ENCODE results near the gene CFAP100. TPM values are rescaled to one million over a fixed set of nuclear protein-coding genes. Genes with fewer than 3 reads are reported as not detected.

The CFAP100 gene
- total RNA-seq, 1 experiment from 2014 or later = not detected

DNA sequence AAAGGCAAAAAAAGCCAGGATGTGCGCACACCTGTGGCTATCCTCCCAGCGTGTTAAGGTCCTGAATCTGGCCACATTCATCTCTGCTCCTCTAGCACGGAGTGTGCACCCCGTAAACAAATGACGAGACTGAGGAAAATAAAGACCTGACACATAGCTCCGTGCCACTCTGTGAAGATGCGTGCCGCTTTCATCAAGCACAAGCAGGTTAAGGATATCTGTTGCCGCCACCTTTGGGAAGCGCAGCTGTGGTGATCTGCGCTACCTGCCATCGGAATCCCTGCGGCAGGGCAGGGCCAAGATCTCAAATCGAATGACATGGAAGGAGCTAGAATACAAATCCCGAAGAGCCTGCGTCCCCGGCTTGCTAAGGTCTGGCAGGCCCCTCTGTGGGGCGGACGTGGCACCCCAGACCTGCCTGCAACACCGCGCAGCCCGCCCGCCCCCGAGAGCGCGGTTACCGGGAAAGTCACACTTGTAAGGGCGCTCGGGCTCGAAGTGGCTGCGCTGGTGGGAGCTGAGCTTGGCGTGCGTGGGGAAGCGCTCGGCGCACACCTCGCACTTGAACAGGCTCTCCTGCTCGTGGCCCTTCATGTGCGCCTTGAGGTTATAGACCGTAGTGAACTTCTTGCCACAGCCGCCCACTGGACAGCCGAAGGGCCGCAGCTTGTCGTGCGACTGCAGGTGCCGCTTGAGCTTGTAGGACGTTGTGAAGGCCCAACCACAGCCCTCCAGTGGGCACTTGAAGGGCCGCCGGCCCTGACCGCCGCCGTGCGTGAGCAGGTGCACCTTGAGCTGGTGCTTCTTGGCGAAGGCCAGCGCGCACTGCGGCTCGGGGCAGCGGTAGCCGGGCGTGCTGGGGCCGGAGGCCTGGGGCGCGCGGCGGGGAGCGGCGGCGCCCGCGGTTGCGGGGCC lies 80.0 kb downstream of the CFAP100 start:
- Histone ChIP-seq H3K9ac (ENCODE audit: low read length) (peak overlapping the region; percentile 75), H3K27me3 (ENCODE audit: insufficient read depth, low read length) (no peaks in the 10 kb centered on the region), H3K36me3 (ENCODE audit: control insufficient read depth in 1 of 2, insufficient read depth in 2 of 2, low read length in 2 of 2) (peaks cover 15 to 22% of the 10 kb centered on the region in 2 experiments), H3K9me3 (ENCODE audit: control insufficient read depth in 1 of 2, insufficient read depth in 1 of 2, low read depth in 1 of 2, low read length in 2 of 2) (no peaks in the 10 kb centered on the region), H3K4me3 (replicated peaks in 1 of 2; ENCODE audit: low read depth in 1 of 2, low read length in 2 of 2) (peak overlapping the region; percentile 69 to 80), H2AFZ (ENCODE audit: low read depth, low read length, poor library complexity, severe bottlenecking) (no peak overlapping the region), H3K79me2 (ENCODE audit: insufficient read depth, low read length) (peaks cover 52% of the 10 kb centered on the region), H3K4me1 (ENCODE audit: control insufficient read depth in 1 of 2, insufficient read depth in 2 of 2, low read length in 2 of 2) (peaks cover 12 to 35% of the 10 kb centered on the region in 2 experiments), H3K9me2 (ENCODE audit: insufficient read depth) (no peaks in the 10 kb centered on the region), H3K4me2 (ENCODE audit: low read length) (peak overlapping the region; percentile 95), H3K27ac (ENCODE audit: low read depth, low read length) (peak overlapping the region; percentile 92), H4K20me1 (ENCODE audit: insufficient read depth) (0 out of 2 replicates have a peak, but pooled peaks cover 6% of the 10 kb centered on the region)
- DNase-seq (ENCODE audit: low read depth, low spot score) = peak; percentile 16
- POLR2A ChIA-PET = interaction anchor here (0.8 kb wide), 1 partner anchor 208 kb away, joined by 3 read pairs; no protein-coding TSS in a partner anchor
- TF ChIP-seq POLR2A (IDR thresholded peaks at IDR 0.05; ENCODE audit: borderline replicate concordance, extremely low read depth, insufficient read depth, insufficient read length) = no peak
- TF ChIP-seq ZFX (IDR thresholded peaks at IDR 0.05) = no peak; the same call in 1 of the 2 replicates
- no peak for TF ChIP-seq SP1 (IDR thresholded peaks at IDR 0.05; ENCODE audit: low read depth)
- no peak for TF ChIP-seq SIN3A (IDR thresholded peaks at IDR 0.05; ENCODE audit: low read depth)
- TF ChIP-seq JUND (IDR thresholded peaks at IDR 0.05) = no peak
- peak; percentile 11 for ATAC-seq
- intact Hi-C loops (cut with micrococcal nuclease) = loop anchor here (10.0 kb wide), 1 partner anchor 220 kb away; no protein-coding TSS in a partner anchor
- BruUV-seq (replicated peaks) = no TSS peak
- CTCF ChIA-PET = interaction anchor here (0.6 to 1.4 kb wide), 3 partner anchors 16 to 340 kb away, joined by 3 to 5 read pairs (median 3); no protein-coding TSS in a partner anchor
- RAD21 ChIA-PET (ENCODE audit: low non-redundant PET in 1 of 2, low total read pairs in 2 of 2, uncharacterized antibody in 2 of 2, unreplicated experiment in 2 of 2) = interaction anchor here in 1 of 2 experiments (1.5 kb wide), 1 partner anchor 341 kb away, joined by 3 read pairs; no protein-coding TSS in a partner anchor

DNA sequence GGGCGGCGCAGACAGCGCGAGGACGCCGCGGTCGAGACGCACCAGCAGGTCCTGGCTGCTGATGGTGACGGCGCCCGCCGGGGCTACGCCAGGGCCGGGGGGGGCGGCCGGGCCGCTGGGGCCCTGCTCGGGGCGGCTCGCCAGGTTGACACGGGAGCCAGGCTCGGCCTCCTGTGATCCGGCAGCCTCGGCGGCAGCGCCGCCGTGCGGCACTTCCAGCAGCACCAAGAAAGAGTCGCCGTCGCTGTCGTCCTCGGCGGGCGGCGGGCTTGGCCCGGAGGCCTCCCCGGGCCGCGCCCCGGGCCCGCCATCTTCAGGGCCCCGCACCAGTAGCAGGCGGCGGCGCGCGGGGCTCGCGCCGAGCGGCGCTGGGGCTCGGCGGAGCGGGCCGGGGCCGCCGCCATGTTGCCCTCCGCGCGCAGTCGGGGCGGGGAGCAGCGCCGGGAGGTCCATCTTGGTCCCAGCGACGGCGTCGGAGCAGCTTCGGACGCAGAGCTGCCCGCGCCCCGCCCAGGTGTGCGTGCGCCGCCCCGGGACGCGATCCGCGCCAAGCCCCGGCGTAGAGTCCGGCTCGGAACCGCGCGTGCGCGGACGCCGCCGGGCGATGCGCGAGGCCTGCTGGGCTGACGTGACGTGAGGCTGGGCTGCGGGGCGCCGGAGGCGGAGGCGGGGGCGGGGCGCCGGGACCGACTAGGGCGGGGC lies 80.9 kb downstream of the CFAP100 start, which contains the start of gene ZXDC:
Gene ZXDC, minus strand, starts transcription at position 479 of the 702 bp plus-strand sequence. Its CDS starts 26 bp downstream, at position 453.
- peak within 1 kb of the TSS; percentile 92 for H3K27ac ChIP-seq (ENCODE audit: low read depth, low read length)
- POLR2A ChIA-PET = interaction anchor here (0.8 kb wide), 1 partner anchor 209 kb away, joined by 3 read pairs; no protein-coding TSS in a partner anchor

More for the DNA sequence above, 80.9 kb downstream of the CFAP100 start, which contains the start of gene ZXDC:
- no peaks in the 10 kb centered on the region for H3K9me3 ChIP-seq (ENCODE audit: control insufficient read depth in 1 of 2, insufficient read depth in 1 of 2, low read depth in 1 of 2, low read length in 2 of 2)
- H3K4me1 ChIP-seq (ENCODE audit: control insufficient read depth in 1 of 2, insufficient read depth in 2 of 2, low read length in 2 of 2) = peaks cover 12 to 35% of the 10 kb centered on the region in 2 experiments
- ATAC-seq = peak; percentile 86
- no peaks in the 10 kb centered on the region for H3K9me2 ChIP-seq (ENCODE audit: insufficient read depth)
- ChIA-PET CTCF (interaction anchor here (0.6 to 1.4 kb wide), 3 partner anchors 17 to 341 kb away, joined by 3 to 5 read pairs (median 3); no protein-coding TSS in a partner anchor), RAD21 (ENCODE audit: low non-redundant PET in 1 of 2, low total read pairs in 2 of 2, uncharacterized antibody in 2 of 2, unreplicated experiment in 2 of 2) (interaction anchor here in 1 of 2 experiments (1.5 kb wide), 1 partner anchor 341 kb away, joined by 3 read pairs; no protein-coding TSS in a partner anchor)
- TF ChIP-seq RAD21 (IDR thresholded peaks at IDR 0.05; ENCODE audit: low read depth) (peak; percentile 46), ZFX (IDR thresholded peaks at IDR 0.05) (peak; percentile 95), TCF7L2 (IDR thresholded peaks at IDR 0.05; ENCODE audit: borderline replicate concordance, extremely low read depth, insufficient read depth, insufficient read length) (peak; percentile 48), EZH2 (IDR thresholded peaks at IDR 0.05) (no peak), YY1 (IDR thresholded peaks at IDR 0.05; ENCODE audit: extremely low read depth, insufficient replicate concordance, low read depth, low read length) (peak; percentile 85), SIN3A (IDR thresholded peaks at IDR 0.05; ENCODE audit: low read depth) (peak; percentile 51; the same call in 1 of the 2 replicates), FOSL1 (IDR thresholded peaks at IDR 0.05; ENCODE audit: low read depth) (no peak), SRF (IDR thresholded peaks at IDR 0.05; ENCODE audit: low read depth) (no peak), POLR2AphosphoS5 (IDR thresholded peaks at IDR 0.05; ENCODE audit: low read depth, low read length) (peak; percentile 71; the same call in 1 of the 2 replicates), POLR2A (IDR thresholded peaks at IDR 0.05; ENCODE audit: borderline replicate concordance, extremely low read depth, insufficient read depth, insufficient read length) (peak; percentile 63)
- TF ChIP-seq, protein P1, sequence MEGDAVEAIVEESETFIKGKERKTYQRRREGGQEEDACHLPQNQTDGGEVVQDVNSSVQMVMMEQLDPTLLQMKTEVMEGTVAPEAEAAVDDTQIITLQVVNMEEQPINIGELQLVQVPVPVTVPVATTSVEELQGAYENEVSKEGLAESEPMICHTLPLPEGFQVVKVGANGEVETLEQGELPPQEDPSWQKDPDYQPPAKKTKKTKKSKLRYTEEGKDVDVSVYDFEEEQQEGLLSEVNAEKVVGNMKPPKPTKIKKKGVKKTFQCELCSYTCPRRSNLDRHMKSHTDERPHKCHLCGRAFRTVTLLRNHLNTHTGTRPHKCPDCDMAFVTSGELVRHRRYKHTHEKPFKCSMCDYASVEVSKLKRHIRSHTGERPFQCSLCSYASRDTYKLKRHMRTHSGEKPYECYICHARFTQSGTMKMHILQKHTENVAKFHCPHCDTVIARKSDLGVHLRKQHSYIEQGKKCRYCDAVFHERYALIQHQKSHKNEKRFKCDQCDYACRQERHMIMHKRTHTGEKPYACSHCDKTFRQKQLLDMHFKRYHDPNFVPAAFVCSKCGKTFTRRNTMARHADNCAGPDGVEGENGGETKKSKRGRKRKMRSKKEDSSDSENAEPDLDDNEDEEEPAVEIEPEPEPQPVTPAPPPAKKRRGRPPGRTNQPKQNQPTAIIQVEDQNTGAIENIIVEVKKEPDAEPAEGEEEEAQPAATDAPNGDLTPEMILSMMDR (IDR thresholded peaks at IDR 0.05 in 2 of 3, conservative IDR thresholded peaks at IDR 0.05 in 1 of 3; ENCODE audit: borderline replicate concordance in 1 of 3, insufficient read depth in 1 of 3, low read depth in 2 of 3, low read length in 2 of 3) = peak in 1 of 3 experiments; percentile 47; a peak in 2 of 6 replicates
- peaks cover 44% of the 10 kb centered on the region for H3K79me2 ChIP-seq (ENCODE audit: insufficient read depth, low read length)
- 0 out of 2 replicates have a peak, but pooled peaks cover 6% of the 10 kb centered on the region for H4K20me1 ChIP-seq (ENCODE audit: insufficient read depth)
- H2AFZ ChIP-seq (ENCODE audit: low read depth, low read length, poor library complexity, severe bottlenecking) = peak within 1 kb of the TSS; percentile 68
- H3K9ac ChIP-seq (ENCODE audit: low read length) = peak within 1 kb of the TSS; percentile 88
- H3K27me3 ChIP-seq (ENCODE audit: insufficient read depth, low read length) = no peaks in the 10 kb centered on the region
- H3K4me3 ChIP-seq (replicated peaks in 1 of 2; ENCODE audit: low read depth in 1 of 2, low read length in 2 of 2) = peak within 1 kb of the TSS; percentile 69 to 80
- DNase-seq (ENCODE audit: low read depth, low spot score) = peak; percentile 85
- intact Hi-C loops (cut with micrococcal nuclease) = loop anchor here (10.0 kb wide), 1 partner anchor 221 kb away; no protein-coding TSS in a partner anchor
- no TSS peak for BruUV-seq (replicated peaks)
- peak within 1 kb of the TSS; percentile 95 for H3K4me2 ChIP-seq (ENCODE audit: low read length)
- H3K36me3 ChIP-seq (ENCODE audit: control insufficient read depth in 1 of 2, insufficient read depth in 2 of 2, low read length in 2 of 2) = peaks cover 10 to 15% of the 10 kb centered on the region in 2 experiments
